HG02571 (cell line): ENCODE data around the gene CCDC150.
"Not testable (repeated sequence)": the region's sequence is repeated elsewhere in the genome, so short reads cannot be mapped to it uniquely, and the experiment has no call there.

ENCODE experiments used
- ATAC-seq: cut with Tn5 transposase; IDR thresholded peaks from one replicate; pipeline ENCODE4 v1.9.1; 2021; ENCODE audit warnings: mild to moderate bottlenecking, moderate library complexity; ENCODE audit not compliant: unreplicated experiment

CCDC150 gene

GRCh38 chr2:196703695-196704094 is 64.2 kb downstream of the CCDC150 start:
- no peak for ATAC-seq

DNA sequence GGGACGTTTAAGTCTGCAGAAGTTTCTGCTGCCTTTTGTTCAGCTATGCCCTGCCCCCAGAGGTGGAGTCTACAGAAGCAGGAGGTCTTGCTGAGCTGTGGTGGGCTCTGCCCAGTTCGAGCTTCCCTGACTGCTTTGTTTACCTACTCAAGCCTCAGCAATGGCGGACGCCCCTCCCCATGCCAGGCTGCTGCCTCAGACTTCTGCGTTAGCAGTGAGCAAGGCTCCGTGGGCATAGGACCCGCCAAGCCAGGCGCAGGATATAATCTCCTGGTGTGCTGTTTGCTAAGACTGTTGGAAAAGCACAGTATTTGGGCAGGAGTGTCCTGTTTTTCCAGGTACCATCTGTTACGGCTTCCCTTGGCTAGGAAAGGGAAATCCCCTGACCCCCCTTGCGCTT is 70.5 kb downstream of the CCDC150 start:
- not testable (repeated sequence) for ATAC-seq

- no peak for ATAC-seq
Measured at GRCh38 chr2:196711625-196712024, 72.1 kb downstream of the CCDC150 start.

DNA sequence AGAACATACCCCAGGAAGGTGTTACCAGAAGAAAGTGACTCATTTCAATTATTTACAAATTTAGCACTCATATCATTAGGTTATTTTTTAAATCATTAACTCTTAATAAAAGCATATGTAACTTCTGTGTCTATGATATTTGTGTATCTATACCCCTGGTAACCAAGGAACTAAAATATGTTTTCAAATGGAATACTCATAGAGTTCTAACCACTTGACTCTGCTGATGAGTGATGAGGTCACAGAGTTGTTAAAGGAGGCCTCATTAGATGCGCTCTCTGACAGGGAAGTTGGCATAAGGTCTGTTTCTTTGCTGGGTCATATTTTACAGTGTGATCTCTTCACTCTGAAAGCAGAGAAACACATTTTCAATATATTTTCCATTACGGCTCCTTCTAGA is 73.4 kb downstream of the CCDC150 start:
- no peak for ATAC-seq

DNA sequence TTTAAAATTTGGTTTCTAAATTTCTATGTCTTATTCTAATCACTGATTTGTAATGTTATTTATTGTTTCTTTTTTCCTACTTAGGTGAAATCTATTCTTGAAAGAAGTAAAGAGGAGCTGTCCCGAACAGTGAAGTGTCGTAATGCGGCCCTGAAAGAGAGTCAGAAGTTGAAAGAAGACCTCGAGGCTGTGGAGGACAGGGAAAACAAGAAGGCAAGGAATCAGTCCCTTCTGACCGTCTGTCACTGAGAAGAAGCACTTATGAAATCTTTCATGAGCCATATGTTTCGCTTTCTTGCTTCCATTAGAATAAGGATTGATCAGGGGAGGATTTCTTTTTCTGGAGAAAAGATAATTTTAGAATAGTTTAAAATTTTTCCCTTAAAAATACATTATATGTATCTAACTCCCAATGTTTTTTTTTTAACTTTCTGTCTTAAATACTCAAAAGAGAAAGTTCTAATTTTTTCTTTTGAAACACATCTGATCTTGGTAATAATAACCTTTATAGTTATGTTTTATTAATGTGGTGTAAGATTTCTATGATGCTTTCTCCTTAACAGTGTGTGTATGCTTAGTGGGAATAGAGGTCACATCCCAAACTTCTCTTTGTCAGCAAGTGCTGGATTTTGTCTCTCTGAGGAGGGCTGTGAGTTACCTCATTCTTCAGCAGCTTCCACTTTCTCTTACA is 79.0 kb downstream of the CCDC150 start:
- ATAC-seq = no peak

GRCh38 chr2:196719110-196719872 is 79.8 kb downstream of the CCDC150 start:
- ATAC-seq = no peak

DNA sequence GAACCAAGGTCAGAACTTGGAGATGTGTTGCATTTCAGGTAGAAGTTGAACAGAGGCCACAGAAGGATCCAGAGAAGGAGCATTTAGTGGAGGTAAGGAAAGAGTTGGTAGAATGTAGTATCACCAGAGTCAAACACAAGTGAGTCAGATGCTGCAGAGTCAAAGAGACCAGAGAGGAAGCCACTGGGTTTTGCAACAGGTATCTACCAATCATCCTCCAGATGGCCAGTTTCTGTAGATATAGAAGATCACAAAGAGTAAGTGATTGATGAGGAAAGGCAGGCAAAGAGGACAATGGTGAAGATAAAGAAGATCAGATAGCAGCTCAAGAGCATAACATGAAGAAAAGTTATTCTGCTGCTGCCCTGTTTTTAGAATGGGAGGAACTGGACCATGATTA is 84.1 kb downstream of the CCDC150 start:
- no peak for ATAC-seq

DNA sequence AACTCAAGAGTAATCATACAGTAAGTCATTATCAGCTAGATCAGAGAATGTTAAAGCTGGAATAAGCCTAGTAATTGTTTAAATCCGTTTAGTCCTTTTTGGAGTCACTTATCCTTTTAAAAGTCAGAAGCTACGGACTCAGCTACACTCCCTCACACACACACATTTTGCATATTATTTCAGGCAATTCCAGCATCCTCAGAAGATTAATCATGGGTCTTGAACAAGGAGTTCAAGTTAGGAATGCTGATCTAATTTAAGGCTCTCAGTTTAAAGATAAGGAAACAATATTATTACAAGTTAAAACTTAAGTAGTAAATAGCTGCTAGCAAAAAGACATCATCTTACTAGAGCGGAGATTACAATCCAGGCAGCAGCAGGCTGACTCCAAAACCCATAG is 85.7 kb downstream of the CCDC150 start:
- ATAC-seq = no peak

- peak; percentile 70 for ATAC-seq
Measured at GRCh38 chr2:196725882-196726281, 86.4 kb downstream of the CCDC150 start.

DNA sequence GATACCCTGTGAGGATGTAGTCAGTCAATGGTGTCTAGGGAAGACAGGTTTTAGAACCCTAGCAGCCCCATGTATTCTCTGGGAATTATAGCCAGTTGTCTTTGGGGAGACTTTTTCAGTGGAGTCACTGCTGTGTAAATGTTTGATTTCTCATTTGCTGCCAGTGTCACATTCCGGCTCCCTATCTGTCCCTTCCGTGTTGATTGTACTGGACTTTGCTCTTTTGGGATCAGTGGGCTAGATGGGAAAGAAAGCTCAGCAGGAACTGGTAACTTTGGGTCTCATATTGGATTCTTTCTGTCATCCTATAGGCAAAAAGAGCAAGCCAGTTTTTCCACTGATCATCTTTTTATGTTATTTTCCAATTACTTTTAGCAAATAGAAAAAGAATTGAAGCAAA is 89.9 kb downstream of the CCDC150 start:
- ATAC-seq = no peak

GRCh38 chr2:196736646-196737045 is 97.1 kb downstream of the CCDC150 start:
- ATAC-seq = not testable (repeated sequence)

- ATAC-seq = no peak
Measured at GRCh38 chr2:196737046-196737445, 97.5 kb downstream of the CCDC150 start.

GRCh38 chr2:196739031-196739430 is 99.5 kb downstream of the CCDC150 start:
- ATAC-seq = no peak

DNA sequence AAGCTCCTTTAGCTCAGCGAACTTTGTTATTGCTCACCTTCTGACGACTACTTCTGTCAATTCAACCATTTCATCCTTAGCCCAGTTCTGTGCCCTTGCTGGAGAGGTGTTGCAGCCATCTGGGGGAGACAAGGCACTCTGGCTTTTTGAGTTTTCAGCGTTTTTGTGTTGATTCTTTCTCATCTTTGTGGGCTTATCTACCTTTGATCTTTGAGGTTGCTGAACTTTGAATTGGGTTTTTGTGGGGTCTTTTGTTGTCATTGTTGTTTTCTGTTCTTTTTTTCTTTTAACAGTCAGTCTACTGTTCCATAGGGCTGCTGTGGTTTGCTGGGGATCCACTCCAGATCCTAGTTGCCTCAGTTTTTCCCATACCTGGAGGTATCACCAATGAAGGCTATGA is 102.7 kb downstream of the CCDC150 start:
- no peak for ATAC-seq

DNA sequence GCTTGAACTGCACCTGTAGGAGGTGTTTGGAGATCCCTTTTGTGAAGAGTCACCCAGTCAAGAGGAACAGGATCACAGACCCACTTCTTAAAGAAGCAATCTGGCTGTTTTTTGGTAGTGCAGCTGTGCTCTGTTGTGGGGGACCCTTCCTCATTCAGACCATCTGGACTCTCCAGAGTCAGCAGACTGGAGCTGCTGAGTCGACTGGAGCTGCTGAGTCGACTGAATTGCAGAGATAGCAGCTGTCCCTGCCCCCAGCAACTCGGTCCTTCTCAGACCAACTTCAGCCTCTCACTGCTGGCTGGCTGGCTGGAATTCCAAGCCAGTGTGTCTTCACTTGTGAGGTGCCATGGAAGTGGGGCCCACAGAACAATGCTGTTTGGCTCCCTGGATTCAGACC is 103.2 kb downstream of the CCDC150 start:
- no peak for ATAC-seq

DNA sequence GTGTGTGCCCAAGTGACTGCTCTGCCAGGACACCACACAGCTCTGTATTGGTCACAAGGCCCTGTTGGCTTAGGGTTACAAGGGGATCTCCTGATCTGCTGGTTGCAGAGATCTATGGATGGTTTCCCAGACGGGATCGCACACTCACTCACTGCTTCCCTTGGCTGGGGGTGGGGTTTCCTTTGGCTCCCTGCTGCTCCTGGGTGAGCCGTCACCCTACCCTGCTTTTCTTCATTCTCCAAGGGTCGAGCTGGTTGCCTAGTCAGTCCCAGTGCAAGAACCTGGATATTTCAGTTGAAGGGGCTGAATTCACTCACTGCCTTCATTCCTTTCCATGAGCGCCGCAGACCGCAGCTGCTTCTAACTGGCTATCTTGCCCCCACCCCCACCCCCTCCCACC is 103.7 kb downstream of the CCDC150 start:
- no peak for ATAC-seq

- ATAC-seq = no peak
Measured at GRCh38 chr2:196745711-196746110, 106.2 kb downstream of the CCDC150 start.

DNA sequence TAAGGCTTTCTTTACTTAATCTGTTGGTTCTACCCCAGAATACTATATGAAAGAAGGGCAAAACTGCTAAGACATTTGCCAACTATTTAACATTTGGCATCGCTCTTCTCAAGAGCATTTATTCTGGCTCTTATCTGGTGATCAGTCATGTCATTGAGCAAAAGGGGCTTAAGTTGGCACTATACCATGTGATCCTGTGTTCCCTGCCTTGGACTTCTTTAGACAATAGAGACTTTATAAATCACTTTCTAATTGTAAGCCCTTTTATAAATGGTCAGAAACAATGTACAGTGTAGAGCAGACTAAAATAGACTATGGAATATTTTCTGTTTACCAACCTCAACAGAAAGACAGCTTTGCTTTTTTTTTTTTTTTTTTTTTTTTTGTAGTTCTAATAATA is 107.9 kb downstream of the CCDC150 start:
- ATAC-seq = no peak

GRCh38 chr2:196748123-196748522 is 108.6 kb downstream of the CCDC150 start:
- no peak for ATAC-seq

DNA sequence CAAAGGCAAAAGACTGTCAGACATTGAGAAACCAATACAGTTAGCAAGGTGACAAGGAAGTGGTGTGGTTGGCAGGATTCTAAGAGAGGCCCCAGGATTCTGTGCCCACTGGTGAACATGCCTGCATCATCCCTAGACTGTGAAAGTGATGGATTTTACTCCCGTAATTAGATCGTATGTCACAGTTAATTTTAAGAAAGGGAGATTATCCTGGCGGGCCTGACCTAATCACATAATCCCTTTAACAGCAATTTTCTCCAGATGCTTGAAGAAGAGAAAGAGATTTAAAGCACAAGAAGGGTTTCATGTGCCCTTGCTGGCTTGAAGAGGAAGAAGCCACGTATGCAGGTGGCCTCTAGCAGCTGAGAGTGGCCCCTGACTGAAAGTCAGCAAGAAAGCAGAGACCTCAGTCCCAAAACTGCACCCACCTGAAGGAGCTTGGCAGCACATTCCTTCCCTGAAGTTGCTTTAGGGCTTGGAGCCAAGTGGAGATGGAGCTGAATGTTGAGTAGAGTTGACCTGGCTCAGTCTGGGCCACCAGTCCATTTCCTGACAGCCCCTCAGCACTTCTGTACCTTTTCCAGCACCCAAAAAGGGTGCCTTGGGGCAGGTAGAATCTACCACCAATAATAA is 110.9 kb downstream of the CCDC150 start:
- ATAC-seq = peak; percentile 21

DNA sequence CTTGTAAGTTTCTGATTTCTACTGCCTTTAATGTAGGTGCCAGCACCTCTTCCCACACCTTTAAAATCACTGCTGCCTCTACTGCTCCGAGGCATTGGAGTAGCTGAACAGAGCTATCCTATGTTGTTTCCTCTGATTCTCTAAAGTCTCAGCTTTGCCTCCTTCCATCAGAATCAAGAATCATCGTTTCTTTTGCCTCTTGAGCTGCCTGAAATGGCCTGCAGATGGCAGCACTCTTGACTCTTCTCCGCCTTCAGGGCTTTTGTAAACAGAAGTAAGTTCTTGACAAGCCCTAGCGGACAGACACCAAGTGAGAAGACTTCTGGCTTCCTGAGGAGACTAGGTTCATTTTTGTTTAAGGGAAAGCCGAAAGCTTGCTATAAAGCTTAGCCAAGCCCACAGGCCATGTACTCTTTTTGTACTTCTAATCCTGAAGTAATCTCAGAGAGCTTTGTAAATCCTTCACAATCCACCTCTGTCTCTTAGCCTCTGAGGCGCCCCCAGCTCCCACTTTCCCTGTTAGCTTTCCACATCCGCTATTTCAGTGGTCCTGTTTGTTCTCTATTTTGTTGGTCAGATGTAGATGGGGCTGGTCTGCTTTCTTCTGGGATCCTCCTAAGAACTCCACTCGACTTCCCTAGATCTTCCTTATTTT is 111.6 kb downstream of the CCDC150 start:
- ATAC-seq = peak; percentile 97
